Transverse colon (tissue), 3 donors: ENCODE data around the gene CDK13.

Experiments used
- CTCF ChIP-seq, 5 experiments: fragments of 200-600 bp in 3 of 5; fragments of 450-650 bp in 2 of 5; sonication (generic) in 3 of 5; IDR thresholded peaks; 1 replicate in 2 of 5; 2 replicates in 3 of 5; pipeline ENCODE4 v1.5.1; 2016 to 2017; ENCODE audit warnings: antibody characterized with exemption in 5 of 5, inconsistent platforms in 3 of 5, mild to moderate bottlenecking in 2 of 5, moderate library complexity in 1 of 5
- POLR2A ChIP-seq: fragments of 450-650 bp; IDR thresholded peaks from one replicate; pipeline ENCODE4 v1.6.1; 2016; ENCODE audit warnings: antibody characterized with exemption, mild to moderate bottlenecking, moderate library complexity

GRCh38 chr7:39951226-39952194 lies 1.5 kb downstream of the CDK13 start:
- peak; percentile 24 to 45 (median 41) for TF ChIP-seq CTCF (IDR thresholded peaks at IDR 0.05)
- peak; percentile 47 for TF ChIP-seq POLR2A
